Activated CD4-positive, alpha-beta T cell treated with anti-CD3 and anti-CD28 coated beads, Interleukin-2, amount 50 U/mL, for 1 hour (primary cell): ENCODE data around the gene PNPLA2.

Experiments
- DNase-seq: peaks from one replicate; pipeline ENCODE4 v3.0.0-alpha.2; 2020

The PNPLA2 gene

DNA sequence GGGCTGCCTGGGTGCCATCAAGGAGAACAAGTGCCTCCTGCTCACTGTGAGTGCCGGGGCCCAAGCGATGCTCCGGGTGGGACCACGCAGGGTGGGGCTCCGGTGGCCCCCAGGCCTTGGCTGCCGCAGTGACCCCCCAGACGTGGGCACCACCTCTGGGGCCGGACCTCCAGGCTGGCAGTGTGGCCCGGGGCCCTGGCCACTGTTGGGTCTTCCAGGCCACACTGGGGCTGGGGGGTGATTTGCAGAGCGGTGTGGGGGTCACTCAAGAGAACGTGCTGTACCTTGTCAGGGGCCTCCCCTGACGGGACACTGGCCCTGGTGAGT lies 43.9 kb downstream of the PNPLA2 start:
- DNase-seq, result no peak

DNA sequence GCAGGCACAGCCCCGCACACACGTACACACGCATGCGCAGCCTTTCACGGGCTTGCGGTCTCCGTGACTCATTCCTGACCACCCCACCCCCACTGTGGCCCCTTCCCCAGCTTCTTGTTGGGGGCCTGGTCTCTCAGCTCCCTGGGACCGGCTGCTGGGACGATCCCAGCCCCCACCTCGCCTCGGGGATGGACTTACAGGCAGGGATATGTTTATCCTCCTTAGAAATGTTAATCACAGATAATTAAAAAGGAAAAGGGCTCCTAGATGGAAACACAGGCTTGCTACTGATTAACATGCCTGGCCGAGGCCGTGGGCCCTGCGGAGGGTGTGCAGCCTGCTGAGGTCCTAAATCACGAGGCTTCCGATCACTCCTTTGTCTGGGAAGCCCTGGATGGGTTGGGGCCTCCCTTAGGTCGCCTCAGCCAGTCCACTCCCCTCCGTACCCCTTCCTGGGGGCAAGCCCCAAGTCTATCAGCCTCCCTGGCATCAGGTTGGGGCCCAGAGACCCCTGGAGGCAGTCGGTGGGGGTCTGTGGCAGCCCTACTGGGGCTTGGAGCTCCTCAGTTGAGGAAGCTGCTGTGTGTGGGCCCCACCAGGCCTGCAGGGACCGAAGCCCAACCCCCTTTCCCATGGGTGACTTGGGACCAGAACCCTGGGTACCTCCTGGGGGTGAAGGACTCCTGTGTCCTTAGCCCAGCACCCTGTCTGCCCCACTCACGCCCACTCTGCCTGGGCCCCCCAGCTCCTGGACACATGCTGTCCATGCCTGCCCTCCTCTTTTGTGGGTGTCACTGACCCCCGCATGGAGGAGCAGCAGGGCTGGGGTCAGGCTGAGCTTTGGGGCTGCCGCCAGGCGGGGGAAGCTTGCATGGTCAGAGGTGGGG lies 44.6 kb downstream of the PNPLA2 start:
- DNase-seq, result no peak

DNA sequence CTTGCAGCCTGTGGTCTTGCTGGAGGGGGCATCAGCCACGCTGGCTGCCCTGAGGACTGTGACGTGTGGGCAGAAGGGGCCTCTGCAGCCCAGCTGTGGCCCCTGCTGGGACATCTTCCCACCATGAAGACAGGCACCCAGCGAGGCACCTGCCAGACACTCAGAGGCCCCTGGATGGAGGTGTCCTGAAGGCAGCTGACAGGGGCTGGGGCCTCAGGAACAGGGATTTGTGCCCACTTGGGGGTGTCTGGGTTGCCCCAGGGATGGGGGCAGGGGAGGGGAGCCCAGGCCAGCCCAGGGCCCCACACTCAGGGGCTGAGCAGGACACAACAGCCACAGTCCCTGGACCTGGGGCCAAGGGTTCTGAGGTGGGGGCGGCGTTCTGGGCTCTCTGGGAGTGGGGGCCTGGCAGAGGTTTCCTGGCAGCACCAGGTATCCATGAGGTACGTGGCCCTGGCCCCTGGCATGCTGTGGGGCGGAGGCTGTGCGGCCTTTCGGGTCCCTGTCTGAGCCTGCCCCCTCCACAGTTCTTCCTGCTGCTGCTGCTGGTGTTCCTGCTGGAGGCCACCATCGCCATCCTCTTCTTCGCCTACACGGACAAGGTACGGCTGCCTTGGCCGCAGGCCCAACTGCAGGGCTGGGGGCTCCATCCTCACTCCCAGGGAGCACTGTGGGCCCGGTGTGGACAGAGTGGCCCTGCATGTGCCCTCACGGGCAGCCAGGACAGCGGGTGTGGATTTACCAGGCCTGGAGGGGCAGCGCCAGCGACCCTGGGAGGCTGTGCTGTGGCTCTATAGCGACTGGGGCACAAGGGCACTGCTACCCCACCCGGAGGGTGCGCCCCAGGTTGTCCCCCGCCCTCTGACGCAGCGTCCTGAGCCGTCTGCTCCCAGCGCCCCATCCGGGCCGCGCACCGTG lies 45.5 kb downstream of the PNPLA2 start:
- DNase-seq, result no peak

DNA sequence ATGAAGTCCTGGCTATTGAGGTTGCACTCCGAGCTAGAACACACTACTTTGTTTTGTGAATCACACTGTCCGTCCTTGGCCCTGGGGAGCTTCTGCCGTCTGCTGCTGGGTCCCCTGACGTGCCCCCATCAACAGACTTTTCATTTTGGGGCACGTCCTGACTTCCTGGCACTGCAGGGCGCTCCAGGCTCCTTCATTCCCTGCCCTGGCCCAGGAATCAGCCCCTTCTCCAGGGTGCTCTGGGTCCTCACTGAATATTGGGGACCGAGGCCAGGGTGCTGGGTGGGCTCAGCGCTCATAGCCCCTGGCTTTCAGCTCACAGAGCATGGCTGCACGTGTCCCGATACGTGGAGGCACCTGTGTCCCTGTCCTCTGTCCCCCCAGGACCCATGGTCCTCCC lies 46.2 kb downstream of the PNPLA2 start:
- no peak for DNase-seq

DNA sequence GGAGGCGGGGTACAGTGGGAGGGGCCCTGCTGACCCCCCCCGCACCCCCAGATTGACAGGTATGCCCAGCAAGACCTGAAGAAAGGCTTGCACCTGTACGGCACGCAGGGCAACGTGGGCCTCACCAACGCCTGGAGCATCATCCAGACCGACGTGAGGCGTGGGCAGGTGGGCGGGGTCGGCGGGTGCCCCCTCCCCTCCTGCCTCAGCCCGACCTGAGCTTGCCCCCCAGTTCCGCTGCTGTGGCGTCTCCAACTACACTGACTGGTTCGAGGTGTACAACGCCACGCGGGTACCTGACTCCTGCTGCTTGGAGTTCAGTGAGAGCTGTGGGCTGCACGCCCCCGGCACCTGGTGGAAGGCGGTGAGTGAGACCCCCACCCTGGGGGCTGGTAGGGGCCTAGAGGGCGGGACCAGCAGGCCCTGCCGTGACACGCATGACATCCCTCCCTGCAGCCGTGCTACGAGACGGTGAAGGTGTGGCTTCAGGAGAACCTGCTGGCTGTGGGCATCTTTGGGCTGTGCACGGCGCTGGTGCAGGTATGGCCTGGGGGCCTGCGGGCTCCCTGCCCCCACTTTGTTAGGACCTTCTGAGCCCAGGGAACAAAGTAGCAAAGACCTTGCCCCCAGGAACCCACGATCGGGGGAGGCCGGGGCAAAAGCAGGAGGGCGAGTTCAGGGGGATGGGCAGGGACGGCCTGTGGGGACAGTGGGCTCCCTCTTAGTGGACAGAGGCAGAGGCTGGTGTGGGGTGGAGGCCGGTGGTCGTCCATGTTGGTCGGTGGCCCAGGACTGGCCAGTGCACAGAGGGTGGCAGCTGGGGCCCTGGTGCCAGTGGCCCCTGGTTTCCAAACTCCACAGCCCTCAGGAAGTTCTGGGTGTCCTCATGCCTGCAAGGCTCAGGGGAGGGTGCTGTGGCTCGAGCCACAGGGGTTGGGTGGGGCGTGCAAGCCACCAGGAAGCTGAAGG lies 47.0 kb downstream of the PNPLA2 start:
- DNase-seq, result no peak

DNA sequence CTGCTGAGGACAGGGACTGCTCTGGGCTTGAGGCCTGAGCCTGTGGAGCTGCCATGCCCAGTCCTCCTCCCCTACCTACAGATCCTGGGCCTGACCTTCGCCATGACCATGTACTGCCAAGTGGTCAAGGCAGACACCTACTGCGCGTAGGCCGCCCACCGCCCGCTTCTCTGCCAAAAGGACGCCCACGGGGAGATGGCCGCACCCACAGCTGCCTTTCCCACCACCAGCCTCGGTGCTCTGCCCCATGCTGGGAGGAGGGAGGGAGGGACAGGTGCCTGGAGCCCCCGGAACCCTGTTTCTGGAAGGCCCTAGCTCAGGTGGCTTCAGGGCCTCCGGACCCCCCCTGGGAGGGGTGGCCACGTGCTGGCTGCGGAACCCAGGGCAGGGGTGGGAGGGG lies 47.8 kb downstream of the PNPLA2 start:
- DNase-seq, result no peak

DNA sequence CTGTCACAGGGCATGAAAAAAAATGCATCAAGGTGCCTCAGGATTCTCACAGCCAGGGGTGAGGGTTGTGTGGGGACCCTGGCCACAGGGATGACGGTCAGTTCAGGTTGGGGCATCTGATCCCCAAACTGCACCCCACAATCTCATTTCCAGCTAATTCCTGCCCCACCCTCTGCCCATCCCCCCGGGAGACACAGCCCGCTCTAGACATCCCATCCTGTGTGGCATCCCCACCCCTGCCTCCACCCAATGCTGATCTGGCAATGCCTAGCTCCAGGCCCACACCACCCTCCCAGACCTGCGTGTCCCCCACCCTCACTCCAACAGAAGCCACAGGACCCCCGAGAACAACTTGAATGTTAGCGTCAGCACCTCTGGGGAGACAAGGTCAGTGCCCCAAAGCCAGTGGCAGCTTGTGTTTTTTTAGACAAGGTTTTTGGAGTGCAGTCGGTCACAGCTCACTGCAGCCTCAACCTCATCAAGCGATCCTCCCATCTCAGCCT lies 49.2 kb downstream of the PNPLA2 start:
- no peak for DNase-seq

DNA sequence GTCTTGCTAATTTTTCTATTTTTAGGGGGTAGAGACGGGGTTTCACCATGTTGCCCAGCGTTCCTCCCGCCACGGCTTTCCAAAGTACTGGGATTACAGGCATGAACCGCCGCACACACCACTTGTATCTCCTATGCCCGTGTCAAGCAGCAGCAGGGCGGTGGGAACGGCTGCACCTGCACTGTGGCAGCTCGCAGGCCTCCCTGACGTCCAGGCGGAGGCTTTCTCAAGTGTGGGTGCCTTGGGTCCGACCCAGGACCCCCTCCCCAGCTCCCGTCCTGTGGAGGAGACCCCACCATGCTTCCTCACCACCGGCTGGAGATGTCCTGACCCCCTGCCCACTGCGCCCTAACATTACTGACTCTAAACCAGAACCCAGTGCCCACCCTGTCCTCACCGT lies 49.7 kb downstream of the PNPLA2 start:
- DNase-seq, result no peak

DNA sequence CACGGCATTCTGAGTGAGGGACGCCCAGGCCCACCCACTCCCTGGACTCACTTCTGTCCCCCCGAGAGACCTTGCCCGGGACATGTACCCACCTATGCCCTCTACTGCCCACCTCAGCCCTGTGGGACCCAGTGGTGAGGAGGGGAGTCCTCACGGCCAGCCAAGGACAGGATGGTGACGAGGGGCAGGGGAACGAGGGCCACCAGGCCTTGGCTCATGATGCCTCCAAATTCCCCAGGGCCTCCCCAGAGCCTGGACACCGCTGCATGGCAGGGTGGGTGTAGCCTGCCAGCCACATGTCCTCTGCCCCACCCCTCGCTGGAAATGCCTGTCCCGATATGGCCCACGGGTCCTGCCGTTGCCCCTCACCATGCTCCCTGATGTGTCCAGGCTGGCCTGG lies 50.1 kb downstream of the PNPLA2 start:
- DNase-seq, result no peak

DNA sequence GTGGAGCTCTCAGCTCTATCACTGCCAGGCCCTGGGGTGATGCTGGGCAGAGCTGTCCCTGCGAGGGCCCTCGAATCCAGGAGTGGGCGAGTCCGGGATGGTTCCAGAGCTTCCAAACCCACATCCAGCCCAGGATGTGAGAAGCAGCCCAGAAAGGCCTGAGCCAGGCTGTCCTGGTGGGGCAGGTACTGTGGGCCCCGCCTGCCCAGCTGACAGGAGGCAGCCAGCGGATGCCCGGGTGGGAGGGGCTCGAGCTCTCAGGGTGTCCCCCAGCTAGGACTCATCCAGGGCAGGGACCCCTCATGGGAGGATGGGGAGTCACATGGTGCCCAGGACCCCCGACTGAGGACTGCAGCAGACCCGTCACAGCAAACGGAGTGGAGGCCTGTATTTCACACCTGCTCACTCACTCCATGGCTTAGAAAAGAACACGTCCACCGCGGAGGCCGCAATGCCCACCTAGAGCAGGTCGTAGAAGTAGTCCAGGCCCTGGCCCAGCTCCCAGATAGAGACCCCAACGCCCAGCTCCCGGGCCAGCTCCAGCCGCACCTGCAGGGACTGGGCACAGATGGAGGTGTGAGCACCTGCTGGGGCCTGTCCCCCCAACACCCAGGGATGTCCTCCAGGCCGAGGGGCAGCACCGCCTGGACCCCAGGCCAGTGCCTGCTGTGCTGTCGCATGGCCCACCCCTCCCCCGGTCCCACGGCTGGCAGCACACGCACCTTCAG lies 50.8 kb downstream of the PNPLA2 start:
- DNase-seq, result no peak

DNA sequence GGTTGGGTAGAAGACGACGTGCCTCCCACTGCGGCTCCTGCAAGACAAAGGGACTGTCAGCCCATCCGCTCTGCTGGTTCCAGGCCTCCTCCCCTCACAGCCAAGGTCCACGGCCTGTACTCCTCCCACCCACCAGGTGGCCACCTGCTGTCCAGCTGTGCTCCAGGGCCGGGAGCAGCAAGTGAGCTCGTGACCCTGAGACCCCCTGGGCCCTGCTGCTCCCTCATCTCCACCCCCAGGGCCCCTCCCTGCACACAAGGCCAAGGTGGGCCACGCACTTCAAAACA lies 51.4 kb downstream of the PNPLA2 start:
- no peak for DNase-seq

DNA sequence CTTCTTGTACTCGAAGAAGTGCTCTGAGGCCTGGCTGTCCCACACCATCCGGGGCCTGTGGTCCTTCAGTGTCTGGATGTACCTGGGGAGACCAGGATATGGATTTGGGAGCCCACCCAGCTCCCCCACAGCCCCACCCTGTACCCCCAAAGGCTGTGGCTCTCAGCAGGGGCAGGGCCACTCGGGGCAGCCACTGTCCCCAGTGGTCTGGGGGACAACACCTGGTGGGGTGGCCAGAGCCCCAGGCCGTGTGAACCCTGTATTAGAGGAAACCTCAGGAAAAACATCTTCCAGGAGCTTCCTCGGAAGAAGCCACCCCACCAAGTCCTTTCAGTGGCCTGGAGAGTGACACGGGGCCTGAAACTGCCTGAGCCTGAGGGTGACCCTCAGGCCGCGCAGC lies 51.7 kb downstream of the PNPLA2 start:
- DNase-seq, result no peak

DNA sequence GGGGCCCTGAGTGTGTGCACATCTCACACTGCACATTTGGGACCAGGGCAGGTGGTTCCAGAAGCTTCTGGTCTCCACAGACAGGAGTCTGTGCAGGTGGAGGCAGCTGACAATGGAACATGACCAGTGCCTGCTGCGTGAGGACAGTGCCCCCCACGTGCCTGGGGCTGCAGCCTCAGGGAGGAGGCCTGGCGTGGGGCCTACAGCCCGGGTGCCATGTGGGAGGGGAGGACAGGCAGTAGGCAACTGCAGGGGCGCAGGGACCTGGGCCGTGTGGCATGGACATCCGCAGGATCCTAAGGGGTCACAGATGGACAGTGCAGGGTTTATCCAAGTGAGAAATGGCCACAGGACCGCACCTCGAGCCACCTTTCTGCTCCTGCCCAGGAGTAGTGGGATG lies 52.8 kb downstream of the PNPLA2 start:
- no peak for DNase-seq

DNA sequence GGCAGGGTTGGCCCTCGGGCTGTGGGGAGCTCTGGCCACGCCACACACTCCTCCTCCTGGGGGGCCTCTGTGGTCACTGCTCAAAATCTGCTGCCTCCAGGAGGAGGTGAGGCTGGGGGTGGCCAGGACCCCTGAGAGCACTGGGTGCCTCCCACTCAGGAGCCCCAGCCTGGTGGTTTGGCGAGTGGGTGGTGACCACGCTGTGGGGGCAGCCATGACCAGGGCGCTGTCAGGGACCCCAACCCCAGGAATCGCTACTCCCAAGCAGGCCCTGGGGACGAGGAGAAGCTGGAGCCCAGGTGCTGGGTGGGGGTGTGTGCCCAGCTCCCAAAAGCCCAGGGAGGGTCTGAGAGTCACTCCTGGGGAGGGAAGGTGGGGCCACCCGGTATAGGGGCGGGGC lies 54.1 kb downstream of the PNPLA2 start:
- DNase-seq, result no peak

DNA sequence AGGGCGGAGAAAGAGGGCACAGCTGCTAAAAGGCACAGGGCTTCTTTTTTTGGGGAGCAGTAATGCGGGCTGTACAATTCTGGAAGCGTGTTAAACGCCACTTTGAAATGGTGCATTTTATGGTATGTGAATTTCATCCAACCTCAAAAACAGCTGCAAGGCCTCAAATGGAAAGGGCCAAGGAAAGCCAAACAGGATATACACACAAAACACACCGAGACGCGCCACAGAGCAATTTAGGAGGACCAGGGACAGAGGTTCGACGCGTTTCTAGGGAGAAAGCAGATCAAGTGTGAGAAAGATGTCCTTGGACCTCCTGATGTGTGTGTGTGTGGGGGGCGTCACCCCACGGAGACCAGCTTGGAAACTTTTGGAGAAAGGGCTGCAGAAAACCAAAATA lies 55.0 kb downstream of the PNPLA2 start:
- no peak for DNase-seq
